Posterior vena cava (tissue), 2 donors: ENCODE data around the gene SERP2. TPM values are rescaled to one million over a fixed set of nuclear protein-coding genes. Genes with fewer than 3 reads are reported as not detected.

Source experiments
- DNase-seq: peaks from one replicate; pipeline ENCODE4 v3.0.0-alpha.2; 2020; ENCODE audit warnings: low spot score
- intact Hi-C, 2 donors: fragments of 100-400 bp; cut with DNase I; formaldehyde crosslinking; loops; one replicate each; pipeline versions ENCODE4 v1.14.1 to v1.14.2; 2022 to 2023
- total RNA-seq, 2 donors: library from RNA; stranded (reverse); fragmentation: NEBNext Ultra II Directional; extraction: Animal tissue kit (Norgen Biotek cat#: 25700); gene quantifications; one replicate each; pipeline ENCODE4 v1.2.1, GENCODE V29; 2021
- donor health status: DM: yes; HTN: yes; CAD: no.
- donor health status: DM: yes; HTN: yes; CAD: no.

SERP2 gene
- total RNA-seq, 2 donors from 2014 or later: 5.1 to 7.9 TPM

- DNase-seq: no peak
- intact Hi-C loops: no loop called here
Observed at GRCh38 chr13:44423824-44424223, 50.2 kb downstream of the SERP2 start.

- no peak for DNase-seq
- intact Hi-C loops: no loop called here
Observed at GRCh38 chr13:44425041-44425814, 51.6 kb downstream of the SERP2 start.

- DNase-seq: no peak
- intact Hi-C loops: no loop called here
Observed at GRCh38 chr13:44425815-44426078, 52.1 kb downstream of the SERP2 start.

GRCh38 chr13:44426461-44426860 is 52.8 kb downstream of the SERP2 start:
- no peak for DNase-seq
- intact Hi-C loops: no loop called here

- intact Hi-C loops: no loop called here
- no peak for DNase-seq
Observed at GRCh38 chr13:44429311-44429710, 55.7 kb downstream of the SERP2 start.

GRCh38 chr13:44431150-44431549 is 57.5 kb downstream of the SERP2 start:
- intact Hi-C loops: no loop called here
- DNase-seq: no peak

- no peak for DNase-seq
- intact Hi-C loops: no loop called here
Observed at GRCh38 chr13:44432650-44433049, 59.0 kb downstream of the SERP2 start.

- intact Hi-C loops: no loop called here
- no peak for DNase-seq
Observed at GRCh38 chr13:44433863-44434765, 60.5 kb downstream of the SERP2 start.

- intact Hi-C loops: loop anchor here (5.0 kb wide), 3 partner anchors 382 to 527 kb away; no protein-coding TSS in a partner anchor
- no peak for DNase-seq
Observed at GRCh38 chr13:44434766-44435141, 61.1 kb downstream of the SERP2 start.

- intact Hi-C loops: loop anchor here (5.0 kb wide), 3 partner anchors 383 to 528 kb away; no protein-coding TSS in a partner anchor
- DNase-seq: peak; percentile 97
Observed at GRCh38 chr13:44435142-44435918, 61.7 kb downstream of the SERP2 start.

- DNase-seq: no peak
- intact Hi-C loops: loop anchor here (5.0 kb wide), 3 partner anchors 384 to 529 kb away; no protein-coding TSS in a partner anchor
Observed at GRCh38 chr13:44435919-44436510, 62.4 kb downstream of the SERP2 start.

GRCh38 chr13:44436589-44437337 is 63.1 kb downstream of the SERP2 start:
- DNase-seq: peak; percentile 95
- intact Hi-C loops: loop anchor here (5.0 kb wide), 3 partner anchors 384 to 529 kb away; no protein-coding TSS in a partner anchor

GRCh38 chr13:44437356-44438233 is 64.0 kb downstream of the SERP2 start:
- intact Hi-C loops: loop anchor here (5.0 kb wide), 3 partner anchors 385 to 530 kb away; no protein-coding TSS in a partner anchor
- DNase-seq: no peak

- intact Hi-C loops: loop anchor here (5.0 kb wide), 3 partner anchors 386 to 531 kb away; no protein-coding TSS in a partner anchor
- DNase-seq: no peak
Observed at GRCh38 chr13:44438234-44438579, 64.6 kb downstream of the SERP2 start.

- DNase-seq: no peak
- intact Hi-C loops: loop anchor here (5.0 to 10.0 kb wide), 4 partner anchors 387 to 532 kb away; no protein-coding TSS in a partner anchor
Observed at GRCh38 chr13:44439452-44440024, 65.9 kb downstream of the SERP2 start.

- DNase-seq: no peak
- intact Hi-C loops: loop anchor here in 1 of 2 donors (10.0 kb wide), 1 partner anchor 525 kb away; no protein-coding TSS in a partner anchor
Observed at GRCh38 chr13:44440046-44440608, 66.5 kb downstream of the SERP2 start.
